SK-N-SH treated with all-trans-retinoic acid at 6 μM for 48 hours (cell line): ENCODE data around the gene RAB11FIP2.

Experiments
- ATAC-seq: fragments of 200-7000 bp; cut with Tn5 transposase; 3 replicates; pipeline ENCODE4 v1.9.1; 2020; ENCODE audit warnings: mild to moderate bottlenecking, moderate library complexity
- ARNTL ChIP-seq: fragments of 450-650 bp; formaldehyde crosslinking; IDR thresholded peaks from 2 replicates; pipeline ENCODE4 v1.5.0; 2020; ENCODE audit warnings: low read depth, mild to moderate bottlenecking, moderate library complexity, borderline replicate concordance
- BACH2 ChIP-seq: fragments of 250-450 bp; sonication (Bioruptor Pico); IDR thresholded peaks from 2 replicates; pipeline ENCODE4 v1.9.0; 2021; ENCODE audit warnings: mild to moderate bottlenecking, borderline replicate concordance
- CSDC2 ChIP-seq: fragments of 250-450 bp; sonication (Bioruptor Pico); IDR thresholded peaks from 2 replicates; pipeline ENCODE4 v1.5.0; 2020; ENCODE audit warnings: mild to moderate bottlenecking, moderate library complexity
- ESRRG ChIP-seq: fragments of 250-450 bp; sonication (Bioruptor Pico); IDR thresholded peaks from 2 replicates; pipeline ENCODE4 v1.6.1; 2021; ENCODE audit warnings: mild to moderate bottlenecking
- GLIS3 ChIP-seq: fragments of 250-450 bp; sonication (Bioruptor Pico); IDR thresholded peaks from 2 replicates; pipeline ENCODE4 v1.5.0; 2020; ENCODE audit warnings: mild to moderate bottlenecking, moderate library complexity
- ISL1 ChIP-seq: fragments of 250-450 bp; sonication (Bioruptor Pico); IDR thresholded peaks from 2 replicates; pipeline ENCODE4 v2.1.2; 2022; ENCODE audit warnings: mild to moderate bottlenecking, moderate library complexity
- OSR1 ChIP-seq: fragments of 250-450 bp; sonication (Bioruptor Pico); IDR thresholded peaks from 2 replicates; pipeline ENCODE4 v1.8.0; 2022; ENCODE audit warnings: moderate library complexity, mild to moderate bottlenecking, inconsistent platforms
- PPARA ChIP-seq: fragments of 250-450 bp; sonication (Bioruptor Pico); IDR thresholded peaks from 2 replicates; pipeline ENCODE4 v1.5.0; 2020; ENCODE audit warnings: mild to moderate bottlenecking, borderline replicate concordance
- RARB ChIP-seq: fragments of 250-450 bp; sonication (Bioruptor Pico); IDR thresholded peaks from 2 replicates; pipeline ENCODE4 v1.8.0; 2021; ENCODE audit warnings: mild to moderate bottlenecking, moderate library complexity
- TOX ChIP-seq: fragments of 250-450 bp; sonication (Bioruptor Pico); IDR thresholded peaks from 2 replicates; pipeline ENCODE4 v1.8.0; 2021; ENCODE audit warnings: mild to moderate bottlenecking, moderate library complexity, borderline replicate concordance
- ZC3H10 ChIP-seq: fragments of 250-450 bp; sonication (Bioruptor Pico); IDR thresholded peaks from 2 replicates; pipeline ENCODE4 v1.5.1; 2021; ENCODE audit warnings: mild to moderate bottlenecking, moderate library complexity
- ZFP3 ChIP-seq: fragments of 250-450 bp; sonication (Bioruptor Pico); IDR thresholded peaks from 2 replicates; pipeline ENCODE4 v1.5.0; 2020; ENCODE audit warnings: mild to moderate bottlenecking, moderate library complexity
- ZFP30 ChIP-seq: fragments of 450-650 bp; formaldehyde crosslinking; IDR thresholded peaks from 2 replicates; pipeline ENCODE4 v1.5.0; 2022; ENCODE audit warnings: mild to moderate bottlenecking, moderate library complexity
- ZNF565 ChIP-seq: fragments of 450-650 bp; formaldehyde crosslinking; conservative IDR thresholded peaks from 2 replicates; pipeline ENCODE4 v1.5.0; 2020; ENCODE audit warnings: low read depth, mild to moderate bottlenecking, moderate library complexity
- ZNF70 ChIP-seq: fragments of 450-650 bp; formaldehyde crosslinking; IDR thresholded peaks from 2 replicates; pipeline ENCODE4 v1.5.0; 2020; ENCODE audit warnings: mild to moderate bottlenecking, moderate library complexity
- ZNF8 ChIP-seq: fragments of 450-650 bp; formaldehyde crosslinking; IDR thresholded peaks from 2 replicates; pipeline ENCODE4 v1.5.0; 2020; ENCODE audit warnings: mild to moderate bottlenecking, moderate library complexity
- TF ChIP-seq, protein P1 (sequence below): fragments of 250-450 bp; sonication (Bioruptor Pico); IDR thresholded peaks from 2 replicates; pipeline ENCODE4 v1.5.0; 2020; ENCODE audit warnings: mild to moderate bottlenecking, moderate library complexity
- TF ChIP-seq, protein P2 (sequence below): fragments of 250-450 bp; sonication (Bioruptor Pico); IDR thresholded peaks from 2 replicates; pipeline ENCODE4 v1.5.1; 2021; ENCODE audit warnings: mild to moderate bottlenecking, moderate library complexity
- TF ChIP-seq, protein P3 (sequence below): fragments of 250-450 bp; sonication (Bioruptor Pico); IDR thresholded peaks from 2 replicates; pipeline ENCODE4 v1.8.0; 2021; ENCODE audit warnings: low read depth, mild to moderate bottlenecking, moderate library complexity, borderline replicate concordance

The RAB11FIP2 gene

DNA sequence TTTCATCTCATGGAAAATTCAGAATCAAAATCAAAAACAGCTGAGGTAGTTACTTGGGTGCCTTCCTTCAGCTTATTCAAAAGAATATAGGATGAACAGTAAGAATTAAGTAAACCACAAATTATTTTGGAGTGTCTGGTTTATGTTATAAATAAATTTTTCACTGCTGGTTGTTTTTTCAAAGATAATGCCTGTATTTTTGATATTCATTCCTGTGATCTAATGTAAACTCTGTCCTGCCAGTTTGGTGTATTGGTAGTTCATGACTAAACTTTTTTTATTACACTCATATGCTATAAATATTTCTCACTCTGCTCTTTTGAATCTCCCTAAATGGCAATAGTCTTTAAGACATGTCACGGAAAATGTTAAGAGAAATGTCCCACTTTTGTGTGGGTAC, 11.6 kb upstream of the RAB11FIP2 start (continued):
- TF ChIP-seq CSDC2 (no peak), PPARA (CRISPR knock-in tag) (no peak)

DNA sequence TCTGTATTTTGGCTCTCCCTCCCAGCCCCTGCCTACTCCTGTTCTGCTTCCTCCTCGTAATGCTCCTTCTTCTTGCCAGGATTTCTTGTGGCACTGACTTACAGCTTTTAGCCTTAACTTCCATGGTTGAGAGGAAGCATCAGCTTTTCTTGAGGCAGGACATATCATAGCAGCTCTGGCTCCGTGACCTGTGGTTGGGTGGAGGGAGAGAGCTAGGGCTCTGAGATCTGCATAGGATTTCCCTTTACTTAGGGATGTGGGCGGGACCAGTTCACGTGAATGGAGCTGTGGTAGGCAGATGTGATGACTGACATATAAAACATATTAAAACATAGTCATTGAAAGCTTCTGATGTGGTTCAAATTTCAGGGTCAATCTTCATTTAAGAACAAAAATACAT, 10.6 kb upstream of the RAB11FIP2 start:
- no peak for ATAC-seq
- TF ChIP-seq OSR1 (CRISPR knock-in tag) (no peak), ZNF565 (CRISPR knock-in tag) (no peak), ARNTL (CRISPR knock-in tag) (no peak)
- TF ChIP-seq, all 23 proteins: peak for 0

DNA sequence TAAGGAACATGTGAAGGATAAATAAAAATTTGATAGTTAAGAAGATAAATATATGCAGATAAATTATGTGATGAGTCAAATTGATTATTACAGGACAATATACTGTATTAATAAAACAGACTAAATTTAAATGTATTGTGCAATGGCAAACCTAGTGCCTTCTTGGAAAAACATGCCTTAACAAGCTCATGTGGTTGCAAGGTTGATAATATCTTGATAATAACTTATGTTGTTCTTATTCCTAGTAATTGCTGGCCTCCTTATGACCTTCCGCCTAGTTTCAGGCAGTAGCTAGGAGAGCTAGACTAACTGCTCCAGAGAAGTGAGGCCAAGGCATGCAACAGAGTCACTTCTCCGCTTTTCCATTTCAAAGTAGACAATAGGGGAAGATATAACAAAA, 7.6 kb upstream of the RAB11FIP2 start:
- no peak for ATAC-seq
- TF ChIP-seq ZFP30 (CRISPR knock-in tag), result no peak
- TF ChIP-seq ZC3H10, result no peak
- no peak for TF ChIP-seq ISL1 (CRISPR knock-in tag)
- no peak for TF ChIP-seq TOX (CRISPR knock-in tag)
- no peak for TF ChIP-seq BACH2 (CRISPR knock-in tag)
- TF ChIP-seq, protein P1, sequence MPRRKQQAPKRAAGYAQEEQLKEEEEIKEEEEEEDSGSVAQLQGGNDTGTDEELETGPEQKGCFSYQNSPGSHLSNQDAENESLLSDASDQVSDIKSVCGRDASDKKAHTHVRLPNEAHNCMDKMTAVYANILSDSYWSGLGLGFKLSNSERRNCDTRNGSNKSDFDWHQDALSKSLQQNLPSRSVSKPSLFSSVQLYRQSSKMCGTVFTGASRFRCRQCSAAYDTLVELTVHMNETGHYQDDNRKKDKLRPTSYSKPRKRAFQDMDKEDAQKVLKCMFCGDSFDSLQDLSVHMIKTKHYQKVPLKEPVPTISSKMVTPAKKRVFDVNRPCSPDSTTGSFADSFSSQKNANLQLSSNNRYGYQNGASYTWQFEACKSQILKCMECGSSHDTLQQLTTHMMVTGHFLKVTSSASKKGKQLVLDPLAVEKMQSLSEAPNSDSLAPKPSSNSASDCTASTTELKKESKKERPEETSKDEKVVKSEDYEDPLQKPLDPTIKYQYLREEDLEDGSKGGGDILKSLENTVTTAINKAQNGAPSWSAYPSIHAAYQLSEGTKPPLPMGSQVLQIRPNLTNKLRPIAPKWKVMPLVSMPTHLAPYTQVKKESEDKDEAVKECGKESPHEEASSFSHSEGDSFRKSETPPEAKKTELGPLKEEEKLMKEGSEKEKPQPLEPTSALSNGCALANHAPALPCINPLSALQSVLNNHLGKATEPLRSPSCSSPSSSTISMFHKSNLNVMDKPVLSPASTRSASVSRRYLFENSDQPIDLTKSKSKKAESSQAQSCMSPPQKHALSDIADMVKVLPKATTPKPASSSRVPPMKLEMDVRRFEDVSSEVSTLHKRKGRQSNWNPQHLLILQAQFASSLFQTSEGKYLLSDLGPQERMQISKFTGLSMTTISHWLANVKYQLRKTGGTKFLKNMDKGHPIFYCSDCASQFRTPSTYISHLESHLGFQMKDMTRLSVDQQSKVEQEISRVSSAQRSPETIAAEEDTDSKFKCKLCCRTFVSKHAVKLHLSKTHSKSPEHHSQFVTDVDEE, result no peak
- no peak for TF ChIP-seq ZNF8 (CRISPR knock-in tag)
- no peak for TF ChIP-seq PPARA (CRISPR knock-in tag)
- TF ChIP-seq CSDC2, result no peak
- TF ChIP-seq ESRRG, result no peak
- TF ChIP-seq ZNF70 (CRISPR knock-in tag), result no peak
- TF ChIP-seq, protein P2, sequence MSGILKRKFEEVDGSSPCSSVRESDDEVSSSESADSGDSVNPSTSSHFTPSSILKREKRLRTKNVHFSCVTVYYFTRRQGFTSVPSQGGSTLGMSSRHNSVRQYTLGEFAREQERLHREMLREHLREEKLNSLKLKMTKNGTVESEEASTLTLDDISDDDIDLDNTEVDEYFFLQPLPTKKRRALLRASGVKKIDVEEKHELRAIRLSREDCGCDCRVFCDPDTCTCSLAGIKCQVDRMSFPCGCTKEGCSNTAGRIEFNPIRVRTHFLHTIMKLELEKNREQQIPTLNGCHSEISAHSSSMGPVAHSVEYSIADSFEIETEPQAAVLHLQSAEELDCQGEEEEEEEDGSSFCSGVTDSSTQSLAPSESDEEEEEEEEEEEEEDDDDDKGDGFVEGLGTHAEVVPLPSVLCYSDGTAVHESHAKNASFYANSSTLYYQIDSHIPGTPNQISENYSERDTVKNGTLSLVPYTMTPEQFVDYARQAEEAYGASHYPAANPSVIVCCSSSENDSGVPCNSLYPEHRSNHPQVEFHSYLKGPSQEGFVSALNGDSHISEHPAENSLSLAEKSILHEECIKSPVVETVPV (CRISPR knock-in tag), result no peak
- TF ChIP-seq GLIS3 (CRISPR knock-in tag), result no peak
- no peak for TF ChIP-seq RARB (CRISPR knock-in tag)
- no peak for TF ChIP-seq ZNF565 (CRISPR knock-in tag)

DNA sequence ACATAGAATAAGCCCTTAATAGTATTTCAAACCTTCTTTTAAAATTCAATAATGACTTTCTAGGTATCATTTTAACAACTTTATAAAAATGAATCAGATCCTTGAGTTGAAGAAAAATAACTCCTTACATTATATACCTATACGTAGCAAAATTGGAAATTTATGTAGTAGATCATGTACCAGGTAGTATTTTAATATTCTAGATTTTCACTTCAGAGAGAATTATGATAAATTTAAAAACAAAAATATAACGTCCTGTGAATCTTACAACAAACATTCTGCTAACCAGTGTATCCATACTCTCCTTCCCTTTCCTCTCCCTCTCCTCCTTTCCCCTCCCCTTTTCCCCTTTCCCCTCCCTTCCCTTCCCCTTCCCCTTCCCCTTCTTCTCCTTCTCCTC, 6.1 kb upstream of the RAB11FIP2 start:
- no peak for ATAC-seq
- TF ChIP-seq GLIS3 (CRISPR knock-in tag) (no peak), ZFP30 (CRISPR knock-in tag) (no peak), ISL1 (CRISPR knock-in tag) (no peak)
- TF ChIP-seq, protein P2 (CRISPR knock-in tag), result no peak
- TF ChIP-seq, protein P3, sequence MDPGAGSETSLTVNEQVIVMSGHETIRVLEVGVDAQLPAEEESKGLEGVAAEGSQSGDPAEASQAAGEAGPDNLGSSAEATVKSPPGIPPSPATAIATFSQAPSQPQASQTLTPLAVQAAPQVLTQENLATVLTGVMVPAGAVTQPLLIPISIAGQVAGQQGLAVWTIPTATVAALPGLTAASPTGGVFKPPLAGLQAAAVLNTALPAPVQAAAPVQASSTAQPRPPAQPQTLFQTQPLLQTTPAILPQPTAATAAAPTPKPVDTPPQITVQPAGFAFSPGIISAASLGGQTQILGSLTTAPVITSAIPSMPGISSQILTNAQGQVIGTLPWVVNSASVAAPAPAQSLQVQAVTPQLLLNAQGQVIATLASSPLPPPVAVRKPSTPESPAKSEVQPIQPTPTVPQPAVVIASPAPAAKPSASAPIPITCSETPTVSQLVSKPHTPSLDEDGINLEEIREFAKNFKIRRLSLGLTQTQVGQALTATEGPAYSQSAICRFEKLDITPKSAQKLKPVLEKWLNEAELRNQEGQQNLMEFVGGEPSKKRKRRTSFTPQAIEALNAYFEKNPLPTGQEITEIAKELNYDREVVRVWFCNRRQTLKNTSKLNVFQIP (CRISPR knock-in tag), result no peak

DNA sequence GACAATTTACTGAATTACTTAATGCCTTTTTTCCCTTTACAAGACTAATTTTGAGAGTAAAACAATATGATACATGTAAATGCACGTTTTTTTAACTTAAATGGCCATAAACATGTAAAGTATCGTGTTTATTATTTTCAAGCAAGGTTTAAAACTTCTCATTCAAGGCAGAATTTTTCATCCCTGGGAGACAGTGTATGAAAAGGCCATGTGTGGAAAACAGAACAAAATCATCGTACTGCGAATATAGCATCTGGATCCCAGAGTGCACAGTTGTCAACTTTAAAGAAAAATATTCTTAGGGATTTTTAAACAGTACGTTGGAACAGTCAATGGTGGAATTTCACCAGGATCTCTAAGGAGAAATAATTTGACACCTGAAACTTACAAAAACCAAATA, 1.1 kb upstream of the RAB11FIP2 start:
- TF ChIP-seq, protein P2 (CRISPR knock-in tag), result no peak
- TF ChIP-seq BACH2 (CRISPR knock-in tag) (no peak), ZFP3 (CRISPR knock-in tag) (no peak), CSDC2 (no peak), ESRRG (no peak), ZC3H10 (no peak), ISL1 (CRISPR knock-in tag) (no peak)
- ATAC-seq, result no peak
